ENCODE results near the gene CRISPLD2. TPM values are rescaled to one million over a fixed set of nuclear protein-coding genes. Genes with fewer than 3 reads are reported as not detected.

Gene CRISPLD2
- total RNA-seq, 1 experiment from 2014 or later, result 9.4 TPM

DNA sequence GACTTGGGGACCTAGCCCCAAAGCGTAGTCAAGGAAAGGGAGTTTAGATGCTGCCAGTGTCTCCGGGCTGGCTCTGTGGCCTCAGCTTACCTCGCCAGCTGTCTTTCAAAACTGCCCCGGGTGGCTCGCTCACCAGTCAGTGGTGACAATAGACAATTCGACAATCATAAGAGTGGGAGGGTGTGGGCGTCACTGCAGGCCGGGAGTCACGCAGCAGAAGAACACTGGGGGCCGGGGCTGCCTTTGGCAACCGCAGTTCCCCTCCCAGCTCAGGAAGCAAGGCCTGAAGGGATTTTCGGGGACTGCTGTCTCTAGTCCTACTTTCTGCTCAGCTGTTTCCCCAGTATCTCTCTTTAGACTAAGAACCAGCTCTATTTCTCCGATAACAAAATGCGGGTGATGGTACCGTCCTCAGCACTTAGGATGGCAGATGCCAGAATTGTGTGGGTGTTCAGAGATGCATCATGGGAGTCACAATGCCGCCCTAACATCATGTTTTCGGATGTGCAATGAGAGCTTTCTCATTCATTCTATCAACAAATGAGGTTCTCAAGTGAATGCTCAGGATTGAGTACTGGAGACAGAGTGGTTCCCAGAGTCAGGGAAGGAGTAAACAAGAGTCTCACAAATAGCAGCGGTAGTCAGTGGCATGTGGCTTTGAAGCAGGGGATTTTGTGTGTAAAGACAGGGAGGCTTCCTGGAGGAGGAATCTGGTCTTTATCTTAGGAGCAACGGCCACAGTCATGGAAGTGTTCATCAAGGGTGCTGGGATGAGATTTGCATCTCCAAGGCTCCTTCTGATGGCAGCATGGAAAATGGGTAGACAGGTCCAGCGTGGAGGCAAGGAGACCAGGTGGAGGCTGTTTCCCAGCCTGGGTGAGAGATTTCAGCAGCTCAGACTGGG, 98.5 kb downstream of the CRISPLD2 start (continued):
- TF ChIP-seq, protein P1, sequence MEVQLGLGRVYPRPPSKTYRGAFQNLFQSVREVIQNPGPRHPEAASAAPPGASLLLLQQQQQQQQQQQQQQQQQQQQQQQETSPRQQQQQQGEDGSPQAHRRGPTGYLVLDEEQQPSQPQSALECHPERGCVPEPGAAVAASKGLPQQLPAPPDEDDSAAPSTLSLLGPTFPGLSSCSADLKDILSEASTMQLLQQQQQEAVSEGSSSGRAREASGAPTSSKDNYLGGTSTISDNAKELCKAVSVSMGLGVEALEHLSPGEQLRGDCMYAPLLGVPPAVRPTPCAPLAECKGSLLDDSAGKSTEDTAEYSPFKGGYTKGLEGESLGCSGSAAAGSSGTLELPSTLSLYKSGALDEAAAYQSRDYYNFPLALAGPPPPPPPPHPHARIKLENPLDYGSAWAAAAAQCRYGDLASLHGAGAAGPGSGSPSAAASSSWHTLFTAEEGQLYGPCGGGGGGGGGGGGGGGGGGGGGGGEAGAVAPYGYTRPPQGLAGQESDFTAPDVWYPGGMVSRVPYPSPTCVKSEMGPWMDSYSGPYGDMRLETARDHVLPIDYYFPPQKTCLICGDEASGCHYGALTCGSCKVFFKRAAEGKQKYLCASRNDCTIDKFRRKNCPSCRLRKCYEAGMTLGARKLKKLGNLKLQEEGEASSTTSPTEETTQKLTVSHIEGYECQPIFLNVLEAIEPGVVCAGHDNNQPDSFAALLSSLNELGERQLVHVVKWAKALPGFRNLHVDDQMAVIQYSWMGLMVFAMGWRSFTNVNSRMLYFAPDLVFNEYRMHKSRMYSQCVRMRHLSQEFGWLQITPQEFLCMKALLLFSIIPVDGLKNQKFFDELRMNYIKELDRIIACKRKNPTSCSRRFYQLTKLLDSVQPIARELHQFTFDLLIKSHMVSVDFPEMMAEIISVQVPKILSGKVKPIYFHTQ (CRISPR knock-in tag; IDR thresholded peaks at IDR 0.05), result no peak

DNA sequence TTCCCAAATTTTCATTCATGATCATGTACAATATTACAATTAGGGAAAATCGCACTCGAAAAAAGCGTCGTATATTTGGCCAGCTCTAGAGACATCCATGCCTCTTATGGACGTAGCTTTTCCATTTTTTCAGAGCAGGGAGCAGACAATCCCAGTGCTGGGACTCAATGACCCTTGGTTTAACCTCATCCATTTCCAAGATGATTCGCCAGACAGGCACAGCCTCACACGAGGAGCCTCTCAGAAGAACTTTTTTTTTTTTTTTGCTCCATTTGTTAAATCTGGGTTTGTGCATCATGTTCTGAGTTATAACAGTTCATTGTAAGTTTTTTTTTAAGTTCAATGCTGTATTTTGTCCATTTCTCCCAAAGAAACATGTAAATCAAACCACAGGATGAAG, 99.5 kb downstream of the CRISPLD2 start:
- ATAC-seq (no peak), DNase-seq (ENCODE audit: low spot score) (no peak)
- Mint-ChIP-seq H3K4me1 (peaks cover 2% of the 10 kb centered on the region), H3K36me3 (no peaks in the 10 kb centered on the region), H3K4me3 (no peak overlapping the region), H3K9me3 (no peaks in the 10 kb centered on the region), H3K27me3 (ENCODE audit: low read depth) (no peaks in the 10 kb centered on the region), H3K27ac (no peak overlapping the region)
- ChIA-PET POLR2A (interaction anchor here (0.7 kb wide), 1 partner anchor 270 kb away, joined by 4 read pairs; no protein-coding TSS in a partner anchor), CTCF (interaction anchor here (0.9 to 1.8 kb wide), 3 partner anchors 33 to 100 kb away, joined by 3 to 12 read pairs (median 3); partner anchors contain the start of gene CRISPLD2)
- TF ChIP-seq, protein P2, sequence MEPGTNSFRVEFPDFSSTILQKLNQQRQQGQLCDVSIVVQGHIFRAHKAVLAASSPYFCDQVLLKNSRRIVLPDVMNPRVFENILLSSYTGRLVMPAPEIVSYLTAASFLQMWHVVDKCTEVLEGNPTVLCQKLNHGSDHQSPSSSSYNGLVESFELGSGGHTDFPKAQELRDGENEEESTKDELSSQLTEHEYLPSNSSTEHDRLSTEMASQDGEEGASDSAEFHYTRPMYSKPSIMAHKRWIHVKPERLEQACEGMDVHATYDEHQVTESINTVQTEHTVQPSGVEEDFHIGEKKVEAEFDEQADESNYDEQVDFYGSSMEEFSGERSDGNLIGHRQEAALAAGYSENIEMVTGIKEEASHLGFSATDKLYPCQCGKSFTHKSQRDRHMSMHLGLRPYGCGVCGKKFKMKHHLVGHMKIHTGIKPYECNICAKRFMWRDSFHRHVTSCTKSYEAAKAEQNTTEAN (CRISPR knock-in tag; IDR thresholded peaks at IDR 0.05), result no peak
- TF ChIP-seq ZNF671 (CRISPR knock-in tag; IDR thresholded peaks at IDR 0.05) (no peak), ZNF423 (CRISPR knock-in tag; IDR thresholded peaks at IDR 0.05) (no peak), ZNF121 (CRISPR knock-in tag; IDR thresholded peaks at IDR 0.05) (no peak), RELA (CRISPR knock-in tag; IDR thresholded peaks at IDR 0.05; ENCODE audit: borderline replicate concordance) (no peak), ESRRA (CRISPR knock-in tag; IDR thresholded peaks at IDR 0.05; ENCODE audit: borderline replicate concordance) (no peak), JAZF1 (CRISPR knock-in tag; IDR thresholded peaks at IDR 0.05) (no peak), JUN (CRISPR knock-in tag; IDR thresholded peaks at IDR 0.05) (no peak), RORB (CRISPR knock-in tag; IDR thresholded peaks at IDR 0.05) (no peak)
- TF ChIP-seq, protein P3, sequence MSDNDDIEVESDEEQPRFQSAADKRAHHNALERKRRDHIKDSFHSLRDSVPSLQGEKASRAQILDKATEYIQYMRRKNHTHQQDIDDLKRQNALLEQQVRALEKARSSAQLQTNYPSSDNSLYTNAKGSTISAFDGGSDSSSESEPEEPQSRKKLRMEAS (CRISPR knock-in tag; IDR thresholded peaks at IDR 0.05), result no peak
- TF ChIP-seq, protein P4, sequence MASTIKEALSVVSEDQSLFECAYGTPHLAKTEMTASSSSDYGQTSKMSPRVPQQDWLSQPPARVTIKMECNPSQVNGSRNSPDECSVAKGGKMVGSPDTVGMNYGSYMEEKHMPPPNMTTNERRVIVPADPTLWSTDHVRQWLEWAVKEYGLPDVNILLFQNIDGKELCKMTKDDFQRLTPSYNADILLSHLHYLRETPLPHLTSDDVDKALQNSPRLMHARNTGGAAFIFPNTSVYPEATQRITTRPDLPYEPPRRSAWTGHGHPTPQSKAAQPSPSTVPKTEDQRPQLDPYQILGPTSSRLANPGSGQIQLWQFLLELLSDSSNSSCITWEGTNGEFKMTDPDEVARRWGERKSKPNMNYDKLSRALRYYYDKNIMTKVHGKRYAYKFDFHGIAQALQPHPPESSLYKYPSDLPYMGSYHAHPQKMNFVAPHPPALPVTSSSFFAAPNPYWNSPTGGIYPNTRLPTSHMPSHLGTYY (CRISPR knock-in tag; IDR thresholded peaks at IDR 0.05), result no peak
- TF ChIP-seq, protein P5, sequence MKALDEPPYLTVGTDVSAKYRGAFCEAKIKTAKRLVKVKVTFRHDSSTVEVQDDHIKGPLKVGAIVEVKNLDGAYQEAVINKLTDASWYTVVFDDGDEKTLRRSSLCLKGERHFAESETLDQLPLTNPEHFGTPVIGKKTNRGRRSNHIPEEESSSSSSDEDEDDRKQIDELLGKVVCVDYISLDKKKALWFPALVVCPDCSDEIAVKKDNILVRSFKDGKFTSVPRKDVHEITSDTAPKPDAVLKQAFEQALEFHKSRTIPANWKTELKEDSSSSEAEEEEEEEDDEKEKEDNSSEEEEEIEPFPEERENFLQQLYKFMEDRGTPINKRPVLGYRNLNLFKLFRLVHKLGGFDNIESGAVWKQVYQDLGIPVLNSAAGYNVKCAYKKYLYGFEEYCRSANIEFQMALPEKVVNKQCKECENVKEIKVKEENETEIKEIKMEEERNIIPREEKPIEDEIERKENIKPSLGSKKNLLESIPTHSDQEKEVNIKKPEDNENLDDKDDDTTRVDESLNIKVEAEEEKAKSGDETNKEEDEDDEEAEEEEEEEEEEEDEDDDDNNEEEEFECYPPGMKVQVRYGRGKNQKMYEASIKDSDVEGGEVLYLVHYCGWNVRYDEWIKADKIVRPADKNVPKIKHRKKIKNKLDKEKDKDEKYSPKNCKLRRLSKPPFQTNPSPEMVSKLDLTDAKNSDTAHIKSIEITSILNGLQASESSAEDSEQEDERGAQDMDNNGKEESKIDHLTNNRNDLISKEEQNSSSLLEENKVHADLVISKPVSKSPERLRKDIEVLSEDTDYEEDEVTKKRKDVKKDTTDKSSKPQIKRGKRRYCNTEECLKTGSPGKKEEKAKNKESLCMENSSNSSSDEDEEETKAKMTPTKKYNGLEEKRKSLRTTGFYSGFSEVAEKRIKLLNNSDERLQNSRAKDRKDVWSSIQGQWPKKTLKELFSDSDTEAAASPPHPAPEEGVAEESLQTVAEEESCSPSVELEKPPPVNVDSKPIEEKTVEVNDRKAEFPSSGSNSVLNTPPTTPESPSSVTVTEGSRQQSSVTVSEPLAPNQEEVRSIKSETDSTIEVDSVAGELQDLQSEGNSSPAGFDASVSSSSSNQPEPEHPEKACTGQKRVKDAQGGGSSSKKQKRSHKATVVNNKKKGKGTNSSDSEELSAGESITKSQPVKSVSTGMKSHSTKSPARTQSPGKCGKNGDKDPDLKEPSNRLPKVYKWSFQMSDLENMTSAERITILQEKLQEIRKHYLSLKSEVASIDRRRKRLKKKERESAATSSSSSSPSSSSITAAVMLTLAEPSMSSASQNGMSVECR (CRISPR knock-in tag; IDR thresholded peaks at IDR 0.05; ENCODE audit: borderline replicate concordance), result no peak
- TF ChIP-seq, protein P6, sequence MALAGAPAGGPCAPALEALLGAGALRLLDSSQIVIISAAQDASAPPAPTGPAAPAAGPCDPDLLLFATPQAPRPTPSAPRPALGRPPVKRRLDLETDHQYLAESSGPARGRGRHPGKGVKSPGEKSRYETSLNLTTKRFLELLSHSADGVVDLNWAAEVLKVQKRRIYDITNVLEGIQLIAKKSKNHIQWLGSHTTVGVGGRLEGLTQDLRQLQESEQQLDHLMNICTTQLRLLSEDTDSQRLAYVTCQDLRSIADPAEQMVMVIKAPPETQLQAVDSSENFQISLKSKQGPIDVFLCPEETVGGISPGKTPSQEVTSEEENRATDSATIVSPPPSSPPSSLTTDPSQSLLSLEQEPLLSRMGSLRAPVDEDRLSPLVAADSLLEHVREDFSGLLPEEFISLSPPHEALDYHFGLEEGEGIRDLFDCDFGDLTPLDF (CRISPR knock-in tag; IDR thresholded peaks at IDR 0.05), result no peak
- TF ChIP-seq, protein P7, sequence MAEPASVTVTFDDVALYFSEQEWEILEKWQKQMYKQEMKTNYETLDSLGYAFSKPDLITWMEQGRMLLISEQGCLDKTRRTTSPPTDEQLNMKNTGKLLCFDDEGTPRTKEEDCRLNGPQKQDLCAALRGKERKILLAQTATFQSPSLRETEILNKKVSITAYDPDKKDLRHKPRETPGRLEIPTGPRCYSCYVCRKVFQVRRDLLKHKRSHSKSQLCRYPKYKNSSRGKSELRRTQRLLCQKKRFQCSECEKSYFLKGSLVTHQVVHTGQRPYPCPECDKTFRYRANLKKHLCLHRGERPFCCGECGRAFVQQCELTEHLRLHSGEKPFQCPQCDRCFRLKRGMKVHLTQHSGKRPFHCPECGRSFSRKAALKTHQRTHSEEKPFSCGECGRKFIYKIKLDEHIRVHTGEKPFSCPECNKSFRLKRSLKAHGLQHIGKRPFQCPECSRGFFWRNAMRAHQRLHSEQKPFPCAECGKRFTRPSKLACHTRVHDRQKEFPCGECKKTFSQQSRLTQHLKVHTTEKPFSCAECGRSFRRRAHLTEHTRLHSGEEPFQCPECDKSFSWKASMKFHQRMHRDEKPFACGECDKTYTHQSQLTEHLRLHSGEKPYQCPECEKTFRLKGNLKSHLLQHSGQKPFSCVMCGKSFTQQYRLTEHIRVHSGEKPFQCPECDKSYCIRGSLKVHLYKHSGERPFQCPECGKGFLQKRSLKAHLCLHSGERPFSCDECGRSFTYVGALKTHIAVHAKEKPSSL (CRISPR knock-in tag; conservative IDR thresholded peaks at IDR 0.05), result no peak
- TF ChIP-seq, protein P8, sequence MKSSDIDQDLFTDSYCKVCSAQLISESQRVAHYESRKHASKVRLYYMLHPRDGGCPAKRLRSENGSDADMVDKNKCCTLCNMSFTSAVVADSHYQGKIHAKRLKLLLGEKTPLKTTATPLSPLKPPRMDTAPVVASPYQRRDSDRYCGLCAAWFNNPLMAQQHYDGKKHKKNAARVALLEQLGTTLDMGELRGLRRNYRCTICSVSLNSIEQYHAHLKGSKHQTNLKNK (CRISPR knock-in tag; IDR thresholded peaks at IDR 0.05), result no peak

Data from WTC11 (cell line).